ENCODE measurements around the gene MAP3K4.
A peak's percentile ranks its signal among the peaks of the same experiment; 100 is the strongest.

The MAP3K4 gene

DNA sequence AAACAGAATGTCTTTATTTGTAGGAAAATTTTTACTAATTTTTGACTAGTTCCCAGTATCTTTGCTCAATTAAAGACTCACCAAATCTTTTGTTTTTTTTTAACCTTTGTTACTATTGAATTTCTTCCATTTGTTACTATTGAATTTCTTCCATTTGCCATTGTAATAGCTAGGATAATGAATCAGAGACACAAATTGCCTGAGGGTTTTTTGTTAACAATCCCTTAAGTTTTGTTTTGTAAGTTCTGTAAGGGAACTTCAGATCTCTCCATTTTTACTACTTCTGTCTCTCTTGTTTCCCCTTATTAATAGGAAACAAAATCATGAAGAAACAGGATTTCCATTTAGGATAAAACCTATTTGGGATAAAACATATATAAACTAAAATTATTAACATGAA is 104.3 kb downstream of the MAP3K4 start:
- in situ Hi-C loops (cut with HindIII; ENCODE audit: low pct_ligation_motif_present, low sequenced_read_pairs) = no loop called here
- no peak overlapping the region for H3K4me3 ChIP-seq (ENCODE audit: low read depth, low read length)
- no peaks in the 10 kb centered on the region for H3K27me3 ChIP-seq (replicated peaks)
- H3K36me3 ChIP-seq (replicated peaks) = peaks cover 7% of the 10 kb centered on the region
- TF ChIP-seq, protein P1, sequence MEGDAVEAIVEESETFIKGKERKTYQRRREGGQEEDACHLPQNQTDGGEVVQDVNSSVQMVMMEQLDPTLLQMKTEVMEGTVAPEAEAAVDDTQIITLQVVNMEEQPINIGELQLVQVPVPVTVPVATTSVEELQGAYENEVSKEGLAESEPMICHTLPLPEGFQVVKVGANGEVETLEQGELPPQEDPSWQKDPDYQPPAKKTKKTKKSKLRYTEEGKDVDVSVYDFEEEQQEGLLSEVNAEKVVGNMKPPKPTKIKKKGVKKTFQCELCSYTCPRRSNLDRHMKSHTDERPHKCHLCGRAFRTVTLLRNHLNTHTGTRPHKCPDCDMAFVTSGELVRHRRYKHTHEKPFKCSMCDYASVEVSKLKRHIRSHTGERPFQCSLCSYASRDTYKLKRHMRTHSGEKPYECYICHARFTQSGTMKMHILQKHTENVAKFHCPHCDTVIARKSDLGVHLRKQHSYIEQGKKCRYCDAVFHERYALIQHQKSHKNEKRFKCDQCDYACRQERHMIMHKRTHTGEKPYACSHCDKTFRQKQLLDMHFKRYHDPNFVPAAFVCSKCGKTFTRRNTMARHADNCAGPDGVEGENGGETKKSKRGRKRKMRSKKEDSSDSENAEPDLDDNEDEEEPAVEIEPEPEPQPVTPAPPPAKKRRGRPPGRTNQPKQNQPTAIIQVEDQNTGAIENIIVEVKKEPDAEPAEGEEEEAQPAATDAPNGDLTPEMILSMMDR (IDR thresholded peaks at IDR 0.05; ENCODE audit: low read depth, low read length, missing control alignments) = no peak
- no peak for DNase-seq
- no peak overlapping the region for H3K27ac ChIP-seq

DNA sequence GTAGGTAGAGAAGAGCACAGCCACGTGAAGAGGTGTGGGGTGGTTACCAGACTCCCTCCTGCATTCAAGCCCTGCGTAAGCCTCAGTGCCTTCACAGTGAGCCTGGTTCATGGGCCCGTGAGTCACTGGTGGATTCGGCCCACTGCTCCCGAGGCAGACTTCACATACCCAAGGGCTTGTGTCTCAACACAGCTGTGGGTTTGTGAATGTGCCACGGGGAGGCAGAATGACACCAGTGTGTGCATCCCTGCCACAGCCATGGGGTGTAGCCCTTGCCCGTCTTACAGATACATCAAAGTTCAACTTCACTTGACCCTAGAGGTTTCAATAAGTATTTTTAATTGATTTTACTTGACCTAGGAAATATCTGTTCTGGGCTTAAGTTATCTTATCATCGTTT is 108.5 kb downstream of the MAP3K4 start:
- TF ChIP-seq, protein P1 (IDR thresholded peaks at IDR 0.05; ENCODE audit: low read depth, low read length, missing control alignments) = no peak
- peaks cover 4% of the 10 kb centered on the region for H3K36me3 ChIP-seq (replicated peaks)
- DNase-seq = no peak
- H3K27ac ChIP-seq = no peak overlapping the region
- no peak overlapping the region for H3K4me3 ChIP-seq (ENCODE audit: low read depth, low read length)
- no peaks in the 10 kb centered on the region for H3K27me3 ChIP-seq (replicated peaks)
- in situ Hi-C loops (cut with HindIII; ENCODE audit: low pct_ligation_motif_present, low sequenced_read_pairs) = no loop called here

GRCh38 chr6:161101517-161101916 is 109.9 kb downstream of the MAP3K4 start:
- in situ Hi-C loops (cut with HindIII; ENCODE audit: low pct_ligation_motif_present, low sequenced_read_pairs) = no loop called here
- no peak overlapping the region for H3K27ac ChIP-seq
- H3K27me3 ChIP-seq (replicated peaks) = no peaks in the 10 kb centered on the region
- H3K4me3 ChIP-seq (ENCODE audit: low read depth, low read length) = no peak overlapping the region
- no peak for DNase-seq
- peaks cover 4% of the 10 kb centered on the region for H3K36me3 ChIP-seq (replicated peaks)
- TF ChIP-seq, protein P1 (IDR thresholded peaks at IDR 0.05; ENCODE audit: low read depth, low read length, missing control alignments) = peak; percentile 55

DNA sequence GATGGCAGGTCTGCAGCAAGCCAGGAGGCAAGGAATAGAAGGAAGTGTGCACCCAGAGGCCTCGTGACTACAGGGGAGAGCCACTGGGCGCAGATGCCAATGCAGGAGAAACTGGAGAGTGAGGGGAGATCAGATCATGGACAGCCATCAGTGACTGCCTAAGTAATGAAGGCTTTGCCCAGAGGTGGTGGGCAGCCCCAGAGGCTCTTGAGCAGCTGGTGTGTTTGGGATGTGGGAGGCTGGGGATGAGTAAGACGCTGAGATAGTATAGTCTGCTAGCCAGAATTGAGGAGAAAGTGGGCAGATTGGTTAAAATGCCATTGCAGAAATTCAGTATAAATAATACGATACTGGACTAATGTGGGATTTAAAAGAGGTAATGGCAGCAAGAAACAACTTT is 111.9 kb downstream of the MAP3K4 start:
- Histone ChIP-seq H3K27ac (no peak overlapping the region), H3K4me3 (ENCODE audit: low read depth, low read length) (no peak overlapping the region), H3K36me3 (replicated peaks) (peaks cover 5% of the 10 kb centered on the region), H3K27me3 (replicated peaks) (no peaks in the 10 kb centered on the region)
- in situ Hi-C loops (cut with HindIII; ENCODE audit: low pct_ligation_motif_present, low sequenced_read_pairs) = no loop called here
- TF ChIP-seq, protein P1 (IDR thresholded peaks at IDR 0.05; ENCODE audit: low read depth, low read length, missing control alignments) = no peak
- DNase-seq = no peak

GRCh38 chr6:161104966-161105365 is 113.4 kb downstream of the MAP3K4 start:
- Histone ChIP-seq H3K27me3 (replicated peaks) (no peaks in the 10 kb centered on the region), H3K36me3 (replicated peaks) (peaks cover 14% of the 10 kb centered on the region), H3K27ac (no peak overlapping the region), H3K4me3 (ENCODE audit: low read depth, low read length) (no peak overlapping the region)
- in situ Hi-C loops (cut with HindIII; ENCODE audit: low pct_ligation_motif_present, low sequenced_read_pairs) = no loop called here
- no peak for DNase-seq
- TF ChIP-seq, protein P1 (IDR thresholded peaks at IDR 0.05; ENCODE audit: low read depth, low read length, missing control alignments) = no peak

DNA sequence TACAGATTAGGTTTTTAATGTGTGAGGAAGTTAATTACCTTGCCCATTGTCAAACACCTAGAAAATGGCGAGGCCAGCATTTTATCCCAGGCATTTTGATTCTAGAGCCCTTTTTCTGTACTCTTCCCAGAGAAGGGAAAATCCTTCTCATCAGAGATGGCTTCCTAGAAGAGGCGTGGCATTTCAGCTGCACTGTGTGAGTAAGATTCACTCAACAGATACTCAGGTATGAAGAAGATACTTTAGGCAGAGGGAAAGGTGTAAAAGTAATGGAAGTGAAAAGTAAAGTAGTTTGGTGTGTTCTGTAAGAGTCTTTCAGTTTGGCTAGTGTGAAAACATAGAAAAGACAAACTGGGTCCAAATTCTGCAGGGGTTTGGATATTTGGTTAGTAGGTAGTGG is 113.8 kb downstream of the MAP3K4 start:
- no peaks in the 10 kb centered on the region for H3K27me3 ChIP-seq (replicated peaks)
- DNase-seq = no peak
- in situ Hi-C loops (cut with HindIII; ENCODE audit: low pct_ligation_motif_present, low sequenced_read_pairs) = no loop called here
- H3K36me3 ChIP-seq (replicated peaks) = peaks cover 15% of the 10 kb centered on the region
- H3K4me3 ChIP-seq (ENCODE audit: low read depth, low read length) = no peak overlapping the region
- TF ChIP-seq, protein P1 (IDR thresholded peaks at IDR 0.05; ENCODE audit: low read depth, low read length, missing control alignments) = no peak
- H3K27ac ChIP-seq = no peak overlapping the region

All from brain microvascular endothelial cell (primary cell).